Mesendoderm (in vitro differentiated cells): ENCODE measurements around the gene ZNF724.
A peak's percentile ranks its signal among the peaks of the same experiment; 100 is the strongest.
"Not testable (repeated sequence)": the region's sequence is repeated elsewhere in the genome, so short reads cannot be mapped to it uniquely, and the experiment has no call there.

Experiments
- DNase-seq: peaks from one replicate; pipeline ENCODE4 v3.0.0; 2013
- H2AK5ac ChIP-seq: 2 replicates; pipeline ENCODE4 v1.6.1; 2013; ENCODE audit warnings: low read length, inconsistent platforms
- H2BK120ac ChIP-seq: 2 replicates; pipeline ENCODE4 v1.6.1; 2013; ENCODE audit warnings: low read depth, mild to moderate bottlenecking, low read length, moderate library complexity, mixed read lengths
- H2BK15ac ChIP-seq: replicated peaks from 2 replicates; pipeline ENCODE4 v1.6.1; 2013; ENCODE audit warnings: low read depth, mild to moderate bottlenecking, moderate library complexity
- H2BK5ac ChIP-seq: 2 replicates; pipeline ENCODE4 v1.6.1; 2013; ENCODE audit warnings: low read length, inconsistent platforms
- H3K18ac ChIP-seq: 2 replicates; pipeline ENCODE4 v1.6.1; 2013; ENCODE audit warnings: mild to moderate bottlenecking, low read length, mixed read lengths
- H3K23ac ChIP-seq: one replicate; pipeline ENCODE4 v1.6.1; 2013; ENCODE audit warnings: low read length
- H3K27ac ChIP-seq: 2 replicates; pipeline ENCODE4 v1.5.1; 2013; ENCODE audit warnings: low read depth, mild to moderate bottlenecking, inconsistent platforms, low read length, moderate library complexity
- H3K27me3 ChIP-seq: 2 replicates; pipeline ENCODE4 v1.6.1; 2013; ENCODE audit warnings: low read length, control low read depth, mild to moderate bottlenecking, inconsistent platforms; ENCODE audit not compliant: insufficient read depth, poor library complexity
- H3K36me3 ChIP-seq: 2 replicates; pipeline ENCODE4 v1.6.1; 2013; ENCODE audit warnings: low read length, inconsistent platforms; ENCODE audit not compliant: control insufficient read depth, insufficient read depth
- H3K4ac ChIP-seq: one replicate; pipeline ENCODE4 v1.6.1; 2013; ENCODE audit warnings: low read depth, mild to moderate bottlenecking, low read length, moderate library complexity
- H3K4me1 ChIP-seq: 2 replicates; pipeline ENCODE4 v1.6.1; 2013; ENCODE audit warnings: low read depth, low read length, inconsistent platforms; ENCODE audit not compliant: control insufficient read depth
- H3K4me2 ChIP-seq: 2 replicates; pipeline ENCODE4 v1.6.1; 2013; ENCODE audit warnings: low read length
- H3K4me3 ChIP-seq: 2 replicates; pipeline ENCODE4 v1.5.1; 2013; ENCODE audit warnings: mild to moderate bottlenecking, low read length
- H3K56ac ChIP-seq: one replicate; pipeline ENCODE4 v1.6.1; 2013; ENCODE audit warnings: low read length
- H3K79me1 ChIP-seq: 2 replicates; pipeline ENCODE4 v1.6.1; 2013; ENCODE audit warnings: low read length, inconsistent platforms
- H3K79me2 ChIP-seq: 2 replicates; pipeline ENCODE4 v1.6.1; 2013; ENCODE audit warnings: mild to moderate bottlenecking, low read length; ENCODE audit not compliant: control insufficient read depth, insufficient read depth
- H3K9ac ChIP-seq: 2 replicates; pipeline ENCODE4 v1.6.1; 2013; ENCODE audit warnings: low read length, inconsistent platforms
- H4K5ac ChIP-seq: one replicate; pipeline ENCODE4 v1.6.1; 2013; ENCODE audit warnings: low read length
- H4K8ac ChIP-seq: one replicate; pipeline ENCODE4 v1.6.1; 2013; ENCODE audit warnings: low read depth, mild to moderate bottlenecking, control low read depth, low read length, moderate library complexity
- WGBS: extraction: QIAGEN DNeasy Blood & Tissue Kit; methylation state at CpG from one replicate; pipeline ENCODE4 v1.1.7; 2013; ENCODE audit warnings: low lambda C conversion rate, missing lambda C conversion rate; ENCODE audit not compliant: insufficient coverage; ENCODE audit errors: extremely low coverage; 5-methylcytosine and 5-hydroxymethylcytosine counted together

The ZNF724 gene

DNA sequence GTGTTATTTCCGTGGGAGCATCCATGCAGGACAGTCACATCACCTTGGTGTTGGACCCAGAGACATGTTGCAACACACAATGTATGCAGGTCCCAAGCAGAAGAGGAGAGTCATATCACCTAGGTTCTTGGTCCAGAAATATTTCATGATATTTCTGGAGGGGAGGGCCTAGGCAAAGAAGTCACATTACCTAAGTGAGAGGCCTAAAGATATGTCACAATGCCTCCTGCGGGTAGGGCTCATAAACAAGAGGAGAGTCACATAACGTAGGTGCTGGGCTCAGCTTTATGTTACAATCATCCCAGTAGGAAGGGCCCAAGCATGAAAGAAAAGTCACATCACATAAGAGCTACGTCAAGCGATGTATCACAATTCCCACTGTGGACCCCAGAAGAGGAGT is 10.8 kb upstream of the ZNF724 start:
- Histone ChIP-seq H3K9ac (no peak overlapping the region), H3K79me2 (no peaks in the 10 kb centered on the region), H3K79me1 (peaks cover 5% of the 10 kb centered on the region), H3K27me3 (no peaks in the 10 kb centered on the region), H3K23ac (no peak overlapping the region), H4K8ac (no peak overlapping the region), H3K18ac (no peak overlapping the region), H2BK5ac (no peak overlapping the region), H2BK15ac (no peak overlapping the region), H3K27ac (no peak overlapping the region), H2AK5ac (no peak overlapping the region), H3K4me1 (no peaks in the 10 kb centered on the region), H3K56ac (no peak overlapping the region), H4K5ac (no peak overlapping the region), H2BK120ac (no peak overlapping the region), H3K4me3 (no peak overlapping the region), H3K4me2 (no peak overlapping the region), H3K36me3 (peaks cover 20% of the 10 kb centered on the region), H3K4ac (no peak overlapping the region)
- no CpG with 5 or more reads among the region's 5 CpGs for WGBS
- no peak for DNase-seq

DNA sequence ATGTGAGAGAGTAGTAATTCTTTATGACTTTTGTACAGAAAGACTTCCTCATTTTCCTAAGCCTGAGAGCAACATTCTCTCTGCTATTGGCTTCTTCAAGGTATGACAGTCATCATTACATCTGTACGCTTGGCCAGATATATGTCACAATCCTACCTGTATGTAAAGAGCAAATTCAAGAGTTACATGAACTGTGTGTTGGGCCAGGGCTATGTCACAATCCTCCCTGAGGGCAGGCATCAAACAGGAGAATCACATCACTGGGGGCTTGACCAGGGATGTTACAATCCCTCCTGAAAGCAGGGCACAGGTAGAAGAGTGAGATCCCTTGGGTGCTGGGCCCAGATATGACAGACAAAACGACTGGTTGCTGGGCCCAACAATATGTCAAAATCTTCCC is 9.8 kb upstream of the ZNF724 start:
- H4K8ac ChIP-seq = no peak overlapping the region
- no peak overlapping the region for H3K9ac ChIP-seq
- no peak overlapping the region for H3K56ac ChIP-seq
- no peak overlapping the region for H2BK5ac ChIP-seq
- H3K79me1 ChIP-seq = peaks cover 5% of the 10 kb centered on the region
- H3K79me2 ChIP-seq = no peaks in the 10 kb centered on the region
- no peak overlapping the region for H4K5ac ChIP-seq
- no peak for DNase-seq
- H2AK5ac ChIP-seq = no peak overlapping the region
- WGBS = no CpG with 5 or more reads among the region's 2 CpGs
- no peak overlapping the region for H3K4me2 ChIP-seq
- no peak overlapping the region for H2BK120ac ChIP-seq
- H3K27ac ChIP-seq = no peak overlapping the region
- peaks cover 20% of the 10 kb centered on the region for H3K36me3 ChIP-seq
- H3K18ac ChIP-seq = no peak overlapping the region
- H2BK15ac ChIP-seq = no peak overlapping the region
- H3K4me1 ChIP-seq = no peaks in the 10 kb centered on the region
- H3K23ac ChIP-seq = no peak overlapping the region
- no peak overlapping the region for H3K4me3 ChIP-seq
- H3K4ac ChIP-seq = no peak overlapping the region
- H3K27me3 ChIP-seq = no peaks in the 10 kb centered on the region

DNA sequence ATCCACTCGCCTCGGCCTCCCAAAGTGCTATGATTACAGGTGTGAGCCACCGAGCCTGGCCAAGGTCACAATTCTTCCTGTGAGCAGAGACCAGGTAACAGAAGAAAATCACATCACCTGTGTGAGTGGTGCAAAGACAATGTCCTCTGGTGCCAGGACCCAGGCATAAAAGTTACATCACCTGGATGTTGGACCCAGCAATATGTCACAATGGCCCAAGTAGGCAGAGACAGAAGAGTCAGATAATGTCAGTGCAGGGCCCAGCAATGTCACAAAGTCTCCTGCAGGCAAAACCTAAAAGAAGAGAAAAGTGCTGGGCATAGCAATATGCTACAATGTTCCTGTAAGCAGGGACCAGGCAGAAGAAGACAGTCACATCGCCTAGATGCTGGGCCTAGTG is 5.5 kb upstream of the ZNF724 start:
- no peaks in the 10 kb centered on the region for H3K79me2 ChIP-seq
- no peak overlapping the region for H3K27ac ChIP-seq
- no peak overlapping the region for H4K5ac ChIP-seq
- H3K4me2 ChIP-seq = no peak overlapping the region
- no peak overlapping the region for H3K4me3 ChIP-seq
- no peaks in the 10 kb centered on the region for H3K79me1 ChIP-seq
- H2BK5ac ChIP-seq = no peak overlapping the region
- no peak overlapping the region for H3K4ac ChIP-seq
- no peak overlapping the region for H3K9ac ChIP-seq
- peaks cover 7% of the 10 kb centered on the region for H3K36me3 ChIP-seq
- H3K23ac ChIP-seq = no peak overlapping the region
- H2BK120ac ChIP-seq = no peak overlapping the region
- H4K8ac ChIP-seq = no peak overlapping the region
- no peak overlapping the region for H3K18ac ChIP-seq
- H3K27me3 ChIP-seq = no peaks in the 10 kb centered on the region
- no peak overlapping the region for H3K56ac ChIP-seq
- H2AK5ac ChIP-seq = no peak overlapping the region
- no peak for DNase-seq
- H2BK15ac ChIP-seq = no peak overlapping the region
- WGBS = no CpG with 5 or more reads among the region's 4 CpGs
- H3K4me1 ChIP-seq = no peaks in the 10 kb centered on the region

DNA sequence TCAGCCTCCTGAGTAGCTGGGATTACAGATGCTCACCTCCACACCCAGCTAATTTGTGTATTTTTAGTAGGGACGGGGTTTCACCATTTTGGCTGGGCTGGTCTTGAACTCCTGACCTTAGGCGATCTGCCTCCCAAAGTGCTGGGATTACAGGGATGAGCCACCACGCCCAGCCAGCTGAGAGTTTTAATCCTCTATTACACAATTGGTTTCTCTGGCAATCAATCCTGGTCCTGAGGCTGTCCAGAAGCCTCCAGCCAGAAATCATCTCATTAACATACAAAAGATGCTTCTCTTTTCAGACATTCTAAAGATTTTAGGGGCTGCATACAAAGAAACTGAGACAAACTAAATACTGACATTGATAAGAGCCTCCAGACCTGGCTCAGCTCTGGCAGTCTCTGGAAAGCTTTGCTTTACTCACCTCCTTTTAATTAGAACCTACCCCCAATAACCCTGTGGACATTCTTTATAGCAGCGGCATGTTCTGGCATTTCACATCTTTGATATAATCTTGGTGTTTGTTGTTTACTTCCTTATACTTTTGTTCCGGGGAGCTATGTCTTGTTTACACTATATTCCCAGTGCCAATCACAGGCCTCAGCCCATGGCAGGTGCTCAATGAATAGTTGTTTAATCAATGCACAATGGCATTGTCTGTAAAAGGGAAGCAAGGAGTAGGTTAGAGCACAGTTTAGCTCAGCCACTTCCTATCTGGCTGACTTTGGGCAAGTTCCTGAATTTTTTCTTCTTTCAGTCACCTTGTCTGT is 4.1 kb upstream of the ZNF724 start:
- Histone ChIP-seq H3K18ac (no peak overlapping the region), H3K79me1 (no peaks in the 10 kb centered on the region), H3K4me2 (no peak overlapping the region), H3K79me2 (peaks cover 6% of the 10 kb centered on the region), H2AK5ac (no peak overlapping the region), H3K36me3 (peaks cover 1% of the 10 kb centered on the region), H4K8ac (no peak overlapping the region), H3K27ac (no peak overlapping the region), H3K4me3 (no peak overlapping the region), H3K27me3 (no peaks in the 10 kb centered on the region), H2BK120ac (no peak overlapping the region), H2BK15ac (no peak overlapping the region), H2BK5ac (no peak overlapping the region), H3K4me1 (no peaks in the 10 kb centered on the region), H4K5ac (no peak overlapping the region), H3K9ac (no peak overlapping the region), H3K23ac (no peak overlapping the region), H3K56ac (no peak overlapping the region), H3K4ac (no peak overlapping the region)
- DNase-seq = peak; percentile 90
- WGBS = no CpG with 5 or more reads among the region's 5 CpGs

DNA sequence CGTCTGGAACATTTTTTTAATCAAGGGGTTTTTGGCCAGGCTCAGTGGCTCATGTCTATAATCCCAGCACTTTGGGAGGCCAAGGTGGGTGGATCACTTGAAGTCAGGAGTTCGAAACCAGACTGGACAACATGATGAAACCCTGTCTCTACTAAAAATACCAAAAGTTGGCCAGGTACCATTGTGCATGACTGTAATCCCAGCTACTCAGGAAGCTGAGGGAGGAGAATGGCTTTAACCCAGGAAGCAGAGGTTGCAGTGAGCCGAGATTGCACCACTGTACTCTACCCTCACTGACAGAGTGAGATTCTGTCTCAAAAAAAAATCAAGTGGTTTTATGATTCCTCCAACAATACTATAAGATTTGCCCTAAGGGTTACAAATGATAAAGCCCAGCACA is 3.1 kb upstream of the ZNF724 start:
- H4K8ac ChIP-seq, H3K27me3 ChIP-seq, DNase-seq, H3K4me3 ChIP-seq, H3K4ac ChIP-seq, H3K4me2 ChIP-seq, H3K9ac ChIP-seq, H3K56ac ChIP-seq, H2BK5ac ChIP-seq, H3K27ac ChIP-seq, H3K18ac ChIP-seq, H2BK15ac ChIP-seq, H3K23ac ChIP-seq, H2AK5ac ChIP-seq, H3K4me1 ChIP-seq, H2BK120ac ChIP-seq, H3K36me3 ChIP-seq, H4K5ac ChIP-seq, H3K79me1 ChIP-seq: not testable (repeated sequence)
- H3K79me2 ChIP-seq = peaks cover 17% of the 10 kb centered on the region
- no CpG with 5 or more reads among the region's 3 CpGs for WGBS

DNA sequence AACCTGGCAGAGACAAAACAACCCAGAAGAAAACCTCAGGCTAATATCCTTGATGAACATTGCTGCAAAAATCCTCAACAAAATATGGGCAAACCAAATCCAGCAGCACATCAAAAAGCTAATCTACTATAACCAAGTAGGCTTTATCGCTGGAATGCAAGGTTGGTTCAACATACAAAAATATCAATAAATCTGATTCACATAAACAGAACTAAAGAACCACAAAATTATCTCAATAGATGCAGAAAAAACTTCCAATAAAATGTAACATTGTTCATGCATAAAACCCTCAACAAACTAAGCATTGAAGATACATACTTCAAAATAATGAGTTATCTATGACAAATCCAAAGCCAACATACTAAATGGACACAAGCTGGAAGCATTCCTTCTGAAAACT is 8.8 kb downstream of the ZNF724 start:
- Histone ChIP-seq H2BK15ac (no peak overlapping the region), H3K79me2 (peaks cover 77% of the 10 kb centered on the region), H3K27me3 (no peaks in the 10 kb centered on the region), H3K36me3 (peaks cover 6% of the 10 kb centered on the region), H3K4me1 (no peaks in the 10 kb centered on the region), H2AK5ac (no peak overlapping the region), H2BK120ac (no peak overlapping the region), H2BK5ac (no peak overlapping the region), H3K9ac (no peak overlapping the region), H3K56ac (no peak overlapping the region), H3K79me1 (peaks cover 1% of the 10 kb centered on the region), H3K18ac (no peak overlapping the region), H3K4ac (no peak overlapping the region), H3K4me3 (no peak overlapping the region), H4K5ac (no peak overlapping the region), H3K27ac (no peak overlapping the region), H4K8ac (no peak overlapping the region), H3K4me2 (no peak overlapping the region), H3K23ac (no peak overlapping the region)
- DNase-seq = peak; percentile 27
- no CpG with 5 or more reads among the region's 1 CpG for WGBS
